Skeletal muscle tissue (tissue), 5 donors: ENCODE measurements around the gene ANKRD29. TPM values are rescaled to one million over a fixed set of nuclear protein-coding genes. Genes with fewer than 3 reads are reported as not detected.

Source experiments
- H3K27ac ChIP-seq: one replicate; pipeline ENCODE4 v1.7.0; 2013; ENCODE audit warnings: mild to moderate bottlenecking, low read depth, low read length, inconsistent platforms
- H3K27me3 ChIP-seq, 3 donors: one replicate each; pipeline ENCODE4 v1.7.0; 2013; ENCODE audit warnings: low read length in 3 of 3; ENCODE audit not compliant: control insufficient read depth in 3 of 3, insufficient read depth in 3 of 3
- H3K36me3 ChIP-seq, 3 donors: one replicate each; pipeline ENCODE4 v1.7.0; 2013; ENCODE audit warnings: low read length in 3 of 3; ENCODE audit not compliant: control insufficient read depth in 3 of 3, insufficient read depth in 3 of 3
- H3K4me1 ChIP-seq, 3 donors: one replicate each; pipeline ENCODE4 v1.7.0; 2013; ENCODE audit warnings: low read length in 3 of 3, mild to moderate bottlenecking in 3 of 3; ENCODE audit not compliant: control insufficient read depth in 3 of 3, insufficient read depth in 3 of 3
- H3K4me3 ChIP-seq, 3 donors: one replicate each; pipeline ENCODE4 v1.7.0; 2013; ENCODE audit warnings: low read length in 3 of 3
- H3K9ac ChIP-seq, 3 donors: one replicate each; pipeline ENCODE4 v1.7.0; 2013; ENCODE audit warnings: low read length in 3 of 3, mild to moderate bottlenecking in 3 of 3, moderate library complexity in 2 of 3, low read depth in 1 of 3
- H3K9me3 ChIP-seq, 3 donors: one replicate each; pipeline ENCODE4 v1.7.0; 2013; ENCODE audit warnings: low read length in 3 of 3; ENCODE audit not compliant: control insufficient read depth in 3 of 3
- small RNA-seq: library from RNA; depleted of rRNA; stranded (forward); fragments of <200 nt; gene quantifications from one replicate; pipeline ENCODE3, GENCODE V24; 2014
- total RNA-seq: library from RNA; depleted of rRNA; stranded (reverse); fragments of >200 nt; gene quantifications from one replicate; pipeline ENCODE4 v1.2.3, GENCODE V29; 2014
- donor health status: Osteomylitis.

The ANKRD29 gene
- total RNA-seq, 1 donor from 2014 or later = 3.7 TPM

DNA sequence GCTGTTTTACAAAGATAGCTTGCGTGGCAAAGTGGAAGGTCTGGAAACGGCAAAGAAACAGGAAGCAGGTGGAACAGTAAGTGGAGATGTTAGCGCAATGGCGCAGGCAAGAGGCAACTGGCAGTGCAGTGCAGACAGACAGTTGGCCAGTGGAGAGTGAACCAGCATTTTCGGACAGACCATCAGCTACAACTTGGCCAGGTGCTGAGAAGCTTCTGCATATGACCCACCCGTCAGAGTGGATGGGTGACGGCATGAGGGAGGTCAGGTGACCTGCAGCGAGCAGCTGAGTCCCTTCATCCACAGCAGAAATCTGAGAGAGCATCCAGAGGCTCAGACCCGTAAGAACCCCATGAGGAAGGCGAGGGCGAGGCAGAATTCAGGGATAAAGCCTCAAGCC, 110.2 kb downstream of the ANKRD29 start:
- Histone ChIP-seq H3K4me3 (no peak overlapping the region), H3K9ac (no peak overlapping the region), H3K36me3 (peaks cover 47 to 68% (median 57%) of the 10 kb centered on the region in 3 donors), H3K4me1 (no peaks in the 10 kb centered on the region), H3K27ac (no peak overlapping the region), H3K9me3 (no peaks in the 10 kb centered on the region), H3K27me3 (no peaks in the 10 kb centered on the region)

DNA sequence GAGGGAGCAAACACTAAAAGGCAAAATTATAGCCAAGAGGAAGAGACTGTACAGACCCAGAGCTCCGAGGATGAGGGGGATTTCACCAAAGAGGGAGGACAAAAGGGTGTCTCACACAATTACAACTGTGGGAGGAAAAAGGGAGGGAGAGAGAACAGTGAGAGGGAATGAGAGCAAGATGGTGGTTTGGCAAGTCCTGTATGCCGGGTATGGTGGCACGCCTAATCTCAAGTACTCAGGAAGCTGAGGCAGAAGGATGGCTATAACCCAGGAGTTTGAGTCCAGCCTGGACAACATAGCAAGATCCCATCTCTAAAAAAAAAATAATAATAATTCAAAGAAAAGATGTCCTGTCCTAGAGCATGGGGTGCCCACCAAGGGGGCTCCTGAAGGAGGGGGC, 110.7 kb downstream of the ANKRD29 start:
- H3K27ac ChIP-seq = no peak overlapping the region
- H3K9ac ChIP-seq = no peak overlapping the region
- peaks cover 45 to 67% (median 62%) of the 10 kb centered on the region in 3 donors for H3K36me3 ChIP-seq
- no peaks in the 10 kb centered on the region for H3K27me3 ChIP-seq
- H3K4me1 ChIP-seq = no peaks in the 10 kb centered on the region
- no peaks in the 10 kb centered on the region for H3K9me3 ChIP-seq
- H3K4me3 ChIP-seq = no peak overlapping the region

DNA sequence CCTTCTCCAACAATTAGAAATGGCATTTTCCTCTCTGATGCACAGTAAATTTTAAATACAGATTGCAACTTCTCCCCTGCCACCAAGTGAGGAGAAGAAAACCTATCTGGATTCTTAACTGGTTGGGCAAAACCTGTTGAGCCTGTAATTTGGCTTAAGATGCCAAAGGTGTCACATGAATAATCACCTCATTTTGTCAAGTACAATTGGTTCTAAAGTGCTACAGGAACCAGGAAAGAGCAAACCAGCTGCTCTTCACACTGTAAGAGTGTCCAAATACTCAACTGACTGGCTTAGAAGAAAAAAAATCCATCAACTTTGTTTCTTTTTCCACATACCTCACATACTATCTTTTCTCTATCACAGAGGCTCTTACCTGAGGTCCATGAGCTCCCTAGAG, 111.8 kb downstream of the ANKRD29 start:
- H3K9me3 ChIP-seq = no peaks in the 10 kb centered on the region
- H3K4me1 ChIP-seq = no peaks in the 10 kb centered on the region
- H3K36me3 ChIP-seq = peaks cover 35 to 62% (median 53%) of the 10 kb centered on the region in 3 donors
- H3K9ac ChIP-seq = no peak overlapping the region
- no peak overlapping the region for H3K4me3 ChIP-seq
- H3K27me3 ChIP-seq = no peaks in the 10 kb centered on the region
- no peak overlapping the region for H3K27ac ChIP-seq

Small RNA genes lying within 50 kb of the gene (small RNA-seq; reads per million reads assigned to genes)
- not detected for gene RF00019

Other genes with a start within 250 kb of the ANKRD29 start
- gene RIOK3, start 209.6 kb downstream of the ANKRD29 start, total RNA-seq = 55.3 TPM
- 14.6 TPM for gene RMC1, start 159.4 kb downstream of the ANKRD29 start, total RNA-seq
- gene NPC1, start 76.4 kb downstream of the ANKRD29 start, total RNA-seq = 48.0 TPM
- 8.4 TPM for gene LAMA3, start 26.5 kb upstream of the ANKRD29 start, total RNA-seq